Caco-2 (cell line): ENCODE data around the gene BPIFB2. TPM values are rescaled to one million over a fixed set of nuclear protein-coding genes. Genes with fewer than 3 reads are reported as not detected.

Source experiments
- BruUV-seq: library from RNA; stranded (reverse); fragments of 400-500 nt; replicated peaks from 2 replicates; lab custom pipeline; 2021; lab: Mats Ljungman, UMichigan
- CTCF ChIA-PET: fragments of 300-600 bp; sonication (Branson Sonifier 250); formaldehyde crosslinking; loops from one replicate; lab custom pipeline; 2022; ENCODE audit warnings: antibody characterized with exemption; lab: Charles Lee
- POLR2A ChIA-PET: fragments of 300-600 bp; sonication (Branson Sonifier 250); formaldehyde crosslinking; loops from one replicate; lab custom pipeline; 2022; ENCODE audit warnings: antibody characterized with exemption; lab: Charles Lee
- DNase-seq, 2 experiments: peaks; one replicate each; pipeline versions ENCODE4 v3.0.0 to v3.0.0-alpha.2; 2020 to 2022
- H3K27me3 ChIP-seq: replicated peaks from 2 replicates; pipeline ENCODE4 v1.6.0; 2011; ENCODE audit warnings: low read length; ENCODE audit not compliant: control insufficient read depth, insufficient read depth
- H3K36me3 ChIP-seq: 2 replicates; pipeline ENCODE4 v1.5.1; 2011; ENCODE audit warnings: low read length; ENCODE audit not compliant: control insufficient read depth, insufficient read depth
- H3K4me1 ChIP-seq: fragments of 250-450 bp; sonication (Bioruptor Pico); 2 replicates; pipeline ENCODE4 v1.5.1; 2020; ENCODE audit warnings: mild to moderate bottlenecking
- H3K4me3 ChIP-seq: 2 replicates; pipeline ENCODE4 v1.5.1; 2011; ENCODE audit warnings: low read depth, mild to moderate bottlenecking, control low read depth, low read length
- H3K9me3 ChIP-seq: fragments of 250-450 bp; sonication (Bioruptor Pico); 2 replicates; pipeline ENCODE4 v1.5.1; 2020; ENCODE audit warnings: mild to moderate bottlenecking, moderate library complexity
- H3K27ac Mint-ChIP-seq: one replicate; pipeline ENCODE4 v1.8.0; 2022; ENCODE audit warnings: mixed read lengths; ENCODE audit not compliant: unreplicated experiment
- H3K27me3 Mint-ChIP-seq: one replicate; pipeline ENCODE4 v1.8.0; 2022; ENCODE audit warnings: mixed read lengths; ENCODE audit not compliant: insufficient read depth, unreplicated experiment
- H3K36me3 Mint-ChIP-seq: one replicate; pipeline ENCODE4 v1.8.0; 2022; ENCODE audit warnings: mild to moderate bottlenecking, mixed read lengths; ENCODE audit not compliant: insufficient read depth, unreplicated experiment
- H3K4me1 Mint-ChIP-seq: one replicate; pipeline ENCODE4 v1.8.0; 2022; ENCODE audit warnings: low read depth, mixed read lengths; ENCODE audit not compliant: unreplicated experiment
- H3K4me3 Mint-ChIP-seq: one replicate; pipeline ENCODE4 v1.8.0; 2022; ENCODE audit warnings: mild to moderate bottlenecking, moderate library complexity, mixed read lengths; ENCODE audit not compliant: unreplicated experiment
- H3K9me3 Mint-ChIP-seq: one replicate; pipeline ENCODE4 v1.8.0; 2022; ENCODE audit warnings: mixed read lengths; ENCODE audit not compliant: unreplicated experiment
- CTCF ChIP-seq, 2 experiments: fragments of 200-600 bp in 1 of 2; IDR thresholded peaks; 1 replicate in 1 of 2; 2 replicates in 1 of 2; pipeline versions ENCODE4 v1.5.1 to v1.8.0; 2011 to 2022; ENCODE audit warnings: antibody characterized with exemption in 1 of 2, control low read depth in 1 of 2, inconsistent platforms in 1 of 2, low read depth in 1 of 2, low read length in 1 of 2, mild to moderate bottlenecking in 1 of 2, moderate library complexity in 1 of 2; ENCODE audit not compliant: insufficient read depth in 1 of 2, severe bottlenecking in 1 of 2, unreplicated experiment in 1 of 2
- intact Hi-C: fragments of 100-400 bp; cut with micrococcal nuclease; formaldehyde crosslinking; loops from one replicate; pipeline ENCODE4 v1.10.0; 2022; ENCODE audit not compliant: unreplicated experiment
- total RNA-seq: library from RNA; stranded (reverse); gene quantifications from 2 replicates; pipeline ENCODE4 v1.2.3, GENCODE V29; 2022

BPIFB2 gene
- total RNA-seq, 1 experiment from 2014 or later, result not detected

DNA sequence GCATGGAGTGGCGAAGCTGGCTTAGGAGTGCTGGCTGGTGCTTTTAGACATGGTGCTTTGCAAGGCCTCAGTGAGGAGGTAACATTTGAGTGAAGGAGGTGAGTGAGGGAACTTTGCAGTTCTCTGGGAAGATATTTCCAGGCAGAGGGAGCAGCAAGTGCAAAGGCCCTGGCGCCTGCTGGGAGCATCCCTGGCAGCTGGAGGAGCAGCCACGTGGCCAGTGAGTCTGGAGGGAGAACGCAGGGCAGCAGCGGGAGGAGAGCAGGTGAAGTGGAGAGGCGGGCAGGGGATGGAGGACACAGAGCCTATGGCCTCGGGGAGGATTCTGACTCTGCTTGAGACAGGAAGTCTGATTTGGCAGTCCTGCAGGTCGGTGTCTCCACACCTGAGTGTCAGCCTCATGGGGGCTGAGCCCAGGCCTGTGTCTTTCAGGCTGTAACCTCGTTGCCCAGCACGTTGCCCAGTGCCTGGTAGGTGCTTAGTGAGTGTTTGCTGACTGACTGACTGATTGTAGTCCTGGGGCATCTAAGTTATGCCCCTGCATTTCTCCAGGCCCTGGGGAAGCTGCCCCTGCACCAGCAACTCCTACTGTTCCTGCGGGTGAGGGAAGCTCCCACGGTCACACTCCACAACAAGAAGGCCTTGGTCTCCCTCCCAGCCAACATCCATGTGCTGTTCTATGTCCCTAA lies 60.9 kb downstream of the BPIFB2 start:
- DNase-seq, result no peak
- TF ChIP-seq CTCF (IDR thresholded peaks at IDR 0.05; ENCODE audit: insufficient read depth in 1 of 2, low read depth in 1 of 2, low read length in 1 of 2, severe bottlenecking in 1 of 2, unreplicated experiment in 1 of 2), result no peak
- BruUV-seq, result no TSS peak
- Mint-ChIP-seq H3K4me1 (no peaks in the 10 kb centered on the region), H3K4me3 (no peak overlapping the region), H3K9me3 (no peaks in the 10 kb centered on the region), H3K36me3 (no peaks in the 10 kb centered on the region), H3K27ac (no peak overlapping the region), H3K27me3 (peaks cover 13% of the 10 kb centered on the region)
- Histone ChIP-seq H3K27me3 (no peaks in the 10 kb centered on the region; the same call in none of the 2 replicates), H3K4me3 (no peak overlapping the region), H3K36me3 (no peaks in the 10 kb centered on the region), H3K4me1 (no peaks in the 10 kb centered on the region), H3K9me3 (no peaks in the 10 kb centered on the region)
- POLR2A ChIA-PET, result no interaction called here
- CTCF ChIA-PET, result no interaction called here
- intact Hi-C loops, result no loop called here

GRCh38 chr20:33069673-33070072 lies 62.2 kb downstream of the BPIFB2 start:
- no peak for DNase-seq
- H3K36me3 Mint-ChIP-seq, result no peaks in the 10 kb centered on the region
- no peaks in the 10 kb centered on the region for H3K9me3 ChIP-seq
- no peak for TF ChIP-seq CTCF (IDR thresholded peaks at IDR 0.05; ENCODE audit: insufficient read depth in 1 of 2, low read depth in 1 of 2, low read length in 1 of 2, severe bottlenecking in 1 of 2, unreplicated experiment in 1 of 2)
- peaks cover 19% of the 10 kb centered on the region for H3K27me3 Mint-ChIP-seq
- no peaks in the 10 kb centered on the region for H3K4me1 Mint-ChIP-seq
- H3K4me1 ChIP-seq, result no peaks in the 10 kb centered on the region
- ChIA-PET POLR2A (no interaction called here), CTCF (no interaction called here)
- intact Hi-C loops, result no loop called here
- no peak overlapping the region for H3K4me3 Mint-ChIP-seq
- H3K9me3 Mint-ChIP-seq, result no peaks in the 10 kb centered on the region
- H3K4me3 ChIP-seq, result no peak overlapping the region
- H3K27ac Mint-ChIP-seq, result no peak overlapping the region
- BruUV-seq, result no TSS peak
- H3K27me3 ChIP-seq, result no peaks in the 10 kb centered on the region; the same call in 1 of the 2 replicates
- no peaks in the 10 kb centered on the region for H3K36me3 ChIP-seq

GRCh38 chr20:33070111-33071053 lies 62.9 kb downstream of the BPIFB2 start:
- H3K9me3 ChIP-seq, result no peaks in the 10 kb centered on the region
- intact Hi-C loops, result no loop called here
- Mint-ChIP-seq H3K27ac (no peak overlapping the region), H3K9me3 (no peaks in the 10 kb centered on the region), H3K36me3 (no peaks in the 10 kb centered on the region), H3K27me3 (peaks cover 22% of the 10 kb centered on the region), H3K4me1 (no peaks in the 10 kb centered on the region), H3K4me3 (no peak overlapping the region)
- no TSS peak for BruUV-seq
- ChIA-PET POLR2A (no interaction called here), CTCF (no interaction called here)
- no peaks in the 10 kb centered on the region for H3K36me3 ChIP-seq
- no peak overlapping the region for H3K4me3 ChIP-seq
- no peaks in the 10 kb centered on the region; the same call in 1 of the 2 replicates for H3K27me3 ChIP-seq
- H3K4me1 ChIP-seq, result no peaks in the 10 kb centered on the region
- TF ChIP-seq CTCF (IDR thresholded peaks at IDR 0.05; ENCODE audit: insufficient read depth in 1 of 2, low read depth in 1 of 2, low read length in 1 of 2, severe bottlenecking in 1 of 2, unreplicated experiment in 1 of 2), result no peak
- DNase-seq, result no peak
